Omental fat pad (tissue), 4 donors: ENCODE measurements around the gene LTK. TPM values are rescaled to one million over a fixed set of nuclear protein-coding genes. Genes with fewer than 3 reads are reported as not detected.

Source experiments
- ATAC-seq: fragments of 150-250 bp; one replicate; pipeline ENCODE4 v1.9.1; 2016; ENCODE audit warnings: mild to moderate bottlenecking, moderate library complexity; ENCODE audit not compliant: low FRiP score
- DNase-seq: peaks from one replicate; pipeline ENCODE4 v3.0.0-alpha.2; 2019; ENCODE audit warnings: low spot score
- total RNA-seq, 4 donors: library from RNA; depleted of rRNA; stranded (reverse); fragments of >200 nt; gene quantifications; one replicate each; pipeline ENCODE4 v1.1.0, GENCODE V29; 2016
- TF ChIP-seq, protein P1 (sequence below), 3 donors: fragments of 450-650 bp; IDR thresholded peaks; one replicate each; pipeline ENCODE4 v1.5.1; 2016 to 2017; ENCODE audit warnings: antibody characterized with exemption in 3 of 3, mild to moderate bottlenecking in 3 of 3, moderate library complexity in 2 of 3

The LTK gene
- total RNA-seq, 4 donors from 2014 or later: 0.19 to 1.3 (median 0.84) TPM; not detected in 1

DNA sequence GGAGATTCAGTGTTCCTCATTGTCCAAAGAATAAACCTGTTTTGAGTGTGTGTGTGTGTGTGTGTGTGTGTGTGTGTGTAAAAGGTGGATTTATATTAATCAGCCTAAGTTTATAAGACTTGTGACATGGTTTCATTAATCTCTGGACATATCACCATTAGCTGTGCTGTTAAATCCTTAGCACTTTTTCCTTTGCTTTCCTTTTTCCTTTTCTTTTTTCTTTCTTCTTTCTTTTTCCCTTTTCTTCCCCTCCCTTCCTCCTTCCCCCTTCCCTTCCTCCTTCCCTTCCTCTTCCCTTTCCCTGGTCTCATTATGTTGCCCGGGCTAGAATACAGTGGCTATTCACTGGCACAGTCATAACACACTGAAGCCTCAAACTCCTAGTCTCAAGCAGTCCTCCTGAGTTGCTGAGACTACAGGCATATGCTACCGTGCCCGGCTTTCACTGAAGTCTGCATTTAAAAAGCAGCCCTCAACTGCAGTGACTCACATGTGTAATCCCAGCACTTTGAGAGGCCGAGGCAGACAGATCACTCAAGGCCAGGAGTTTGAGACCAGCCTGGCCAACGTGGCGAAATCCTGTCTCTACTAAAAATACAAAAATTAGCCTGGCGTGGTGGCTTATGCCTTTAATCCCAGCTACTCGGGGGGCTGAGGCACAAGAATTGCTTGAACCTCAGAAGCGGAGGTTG, 48.6 kb downstream of the LTK start:
- no peak for ATAC-seq
- TF ChIP-seq, protein P1, sequence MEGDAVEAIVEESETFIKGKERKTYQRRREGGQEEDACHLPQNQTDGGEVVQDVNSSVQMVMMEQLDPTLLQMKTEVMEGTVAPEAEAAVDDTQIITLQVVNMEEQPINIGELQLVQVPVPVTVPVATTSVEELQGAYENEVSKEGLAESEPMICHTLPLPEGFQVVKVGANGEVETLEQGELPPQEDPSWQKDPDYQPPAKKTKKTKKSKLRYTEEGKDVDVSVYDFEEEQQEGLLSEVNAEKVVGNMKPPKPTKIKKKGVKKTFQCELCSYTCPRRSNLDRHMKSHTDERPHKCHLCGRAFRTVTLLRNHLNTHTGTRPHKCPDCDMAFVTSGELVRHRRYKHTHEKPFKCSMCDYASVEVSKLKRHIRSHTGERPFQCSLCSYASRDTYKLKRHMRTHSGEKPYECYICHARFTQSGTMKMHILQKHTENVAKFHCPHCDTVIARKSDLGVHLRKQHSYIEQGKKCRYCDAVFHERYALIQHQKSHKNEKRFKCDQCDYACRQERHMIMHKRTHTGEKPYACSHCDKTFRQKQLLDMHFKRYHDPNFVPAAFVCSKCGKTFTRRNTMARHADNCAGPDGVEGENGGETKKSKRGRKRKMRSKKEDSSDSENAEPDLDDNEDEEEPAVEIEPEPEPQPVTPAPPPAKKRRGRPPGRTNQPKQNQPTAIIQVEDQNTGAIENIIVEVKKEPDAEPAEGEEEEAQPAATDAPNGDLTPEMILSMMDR (IDR thresholded peaks at IDR 0.05): no peak
- DNase-seq: no peak

DNA sequence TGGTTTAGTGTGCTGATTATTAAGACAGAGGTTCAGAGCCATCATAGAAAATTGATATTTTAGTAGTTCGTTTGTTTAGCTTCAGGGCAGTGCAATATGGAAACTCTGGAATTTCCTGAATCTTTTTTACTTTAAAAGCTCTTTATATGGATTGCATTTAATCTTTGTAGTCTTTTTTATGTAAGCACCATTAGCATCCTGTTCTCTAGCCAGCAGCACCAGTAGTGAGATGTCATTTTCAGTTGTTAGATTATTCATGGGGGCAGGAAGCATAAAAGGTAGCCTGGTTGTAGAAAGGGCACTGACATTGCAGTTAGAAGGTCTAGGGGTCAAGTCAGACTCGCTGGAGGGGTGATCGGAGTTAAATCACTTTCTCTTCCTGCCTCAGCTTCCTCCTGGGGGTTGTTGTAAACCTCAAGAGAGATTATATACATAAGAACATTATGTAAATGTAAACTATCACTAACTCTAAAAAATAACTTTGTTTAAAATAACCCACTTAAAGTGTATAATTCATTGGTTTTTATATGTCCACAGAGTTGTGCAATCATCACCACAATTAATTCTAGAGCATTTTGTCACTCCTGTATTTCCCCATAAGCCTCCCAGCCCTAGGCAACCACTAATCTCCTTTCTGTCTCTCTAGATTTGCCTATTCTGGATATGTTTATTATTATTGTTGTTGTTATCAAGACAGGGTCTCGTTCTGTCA, 51.4 kb downstream of the LTK start:
- no peak for ATAC-seq
- DNase-seq: no peak
- TF ChIP-seq, protein P1 (IDR thresholded peaks at IDR 0.05): no peak

Other genes starting within 250 kb of the LTK start
- gene OIP5, start 181.2 kb downstream of the LTK start, total RNA-seq: under 1 TPM in 2 of 4 donors, not detected in 2; 0.46 to 0.48 TPM
- 10 to 100 TPM in 1 of 4 donors, 1 to 10 TPM in 1, under 1 TPM in 1, not detected in 1; 0.74 to 11.8 (median 3.2) TPM for gene NUSAP1, start 180.9 kb downstream of the LTK start, total RNA-seq
- gene NDUFAF1, start 111.3 kb downstream of the LTK start, total RNA-seq: 10 to 100 TPM in 2 of 4 donors, 1 to 10 TPM in 2; 7.0 to 19.7 (median 12.5) TPM
- gene RTF1, start 96.7 kb downstream of the LTK start, total RNA-seq: 10 to 100 TPM; 18.1 to 39.7 (median 25.8) TPM
- 1 to 10 TPM in 2 of 4 donors, not detected in 2; 1.2 to 2.0 TPM for gene ITPKA, start 20.0 kb downstream of the LTK start, total RNA-seq
- gene RPAP1, start 30.4 kb upstream of the LTK start, total RNA-seq: 10 to 100 TPM; 16.4 to 29.1 (median 20.3) TPM
- gene TYRO3, start 45.4 kb upstream of the LTK start, total RNA-seq: 10 to 100 TPM; 13.4 to 59.9 (median 40.6) TPM
- 10 to 100 TPM; 34.9 to 50.7 (median 35.9) TPM for gene MGA, start 146.6 kb upstream of the LTK start, total RNA-seq